GM12864 (cell line): ENCODE measurements around the gene KIF2C.
A peak's percentile ranks its signal among the peaks of the same experiment; 100 is the strongest.

Experiments used
- DNase-seq: peaks from one replicate; pipeline ENCODE4 v3.0.0-alpha.2; 2011; ENCODE audit warnings: low read depth
- H3K4me3 ChIP-seq: 2 replicates; pipeline ENCODE4 v1.5.1; 2011; ENCODE audit warnings: mild to moderate bottlenecking, low read depth, low read length, control low read depth
- CTCF ChIP-seq: IDR thresholded peaks from 2 replicates; pipeline ENCODE4 v1.5.1; 2011; ENCODE audit warnings: low read depth, mild to moderate bottlenecking, moderate library complexity, low read length, control low read depth, inconsistent platforms; ENCODE audit errors: missing control alignments

The KIF2C gene

GRCh38 chr1:44780583-44781121 is 41.0 kb downstream of the KIF2C start:
- no peak for TF ChIP-seq CTCF

GRCh38 chr1:44783697-44784093 is 44.1 kb downstream of the KIF2C start:
- TF ChIP-seq CTCF, result no peak
- peak overlapping the region; percentile 39 for H3K4me3 ChIP-seq
- DNase-seq, result no peak

More at GRCh38 chr1:44780583-44781121, 41.0 kb downstream of the KIF2C start:
- no peak for DNase-seq
- no peak overlapping the region for H3K4me3 ChIP-seq

GRCh38 chr1:44784094-44785028 is 44.7 kb downstream of the KIF2C start:
- H3K4me3 ChIP-seq, result peak overlapping the region; percentile 39
- DNase-seq, result no peak
- peak; percentile 52 for TF ChIP-seq CTCF

- no peak for TF ChIP-seq CTCF
- peak overlapping the region; percentile 39 for H3K4me3 ChIP-seq
- no peak for DNase-seq
Observed at GRCh38 chr1:44785029-44785380, 45.4 kb downstream of the KIF2C start.

- no peak for DNase-seq
- H3K4me3 ChIP-seq, result peak overlapping the region; percentile 56
- no peak for TF ChIP-seq CTCF
Observed at GRCh38 chr1:44785501-44786137, 46.0 kb downstream of the KIF2C start.

GRCh38 chr1:44786138-44786840 is 46.7 kb downstream of the KIF2C start:
- peak overlapping the region; percentile 56 for H3K4me3 ChIP-seq
- TF ChIP-seq CTCF, result peak; percentile 100
- DNase-seq, result no peak
